ENCODE data around the gene LRR1.

The LRR1 gene

DNA sequence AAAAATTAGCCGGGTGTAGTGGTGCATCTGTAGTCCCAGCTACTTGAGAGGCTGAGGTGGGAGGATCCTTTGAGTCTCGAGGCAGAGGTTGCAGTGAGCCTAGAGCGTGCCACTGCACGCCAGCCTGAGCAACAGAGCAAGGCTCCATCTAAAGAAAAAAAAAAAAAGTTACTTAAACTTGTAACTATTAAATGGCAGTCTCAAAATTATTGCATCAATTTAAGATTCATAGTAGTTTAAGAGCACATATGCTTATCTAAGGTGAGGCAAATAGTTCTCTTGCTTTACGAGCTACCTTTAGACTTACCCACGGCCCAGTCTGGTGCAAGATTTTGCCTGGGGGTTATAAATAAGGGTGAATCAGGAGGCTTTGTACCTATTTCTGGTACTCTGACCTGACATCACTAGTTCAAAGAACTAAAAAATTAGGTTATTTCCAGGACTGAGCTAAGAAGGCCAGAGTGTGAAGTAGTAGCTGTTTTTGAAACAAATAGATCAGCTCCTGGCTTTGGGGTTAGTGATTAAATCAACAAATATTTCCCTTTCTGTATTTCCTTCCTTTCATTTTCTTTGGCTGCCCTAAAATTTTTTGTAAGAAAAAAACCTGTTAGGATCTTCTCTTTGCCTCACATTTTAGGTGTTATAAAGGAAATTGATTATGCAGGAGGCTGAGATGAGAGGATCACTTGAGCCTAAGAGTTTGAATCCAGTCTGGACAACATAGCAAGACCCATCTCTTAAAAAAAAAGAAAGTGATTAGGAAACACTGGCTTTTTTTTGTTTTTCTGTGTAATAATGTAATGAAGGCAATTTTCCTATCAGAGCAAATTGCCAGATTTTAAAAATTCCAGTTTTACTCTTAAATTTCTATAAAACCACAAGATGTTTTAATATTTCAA is 25.4 kb downstream of the LRR1 start:
- ChIA-PET POLR2A (interaction anchor here (3.0 kb wide), 1 partner anchor 10 kb away, joined by 18 read pairs; no protein-coding TSS in a partner anchor), CTCF (interaction anchor here (1.2 to 1.6 kb wide), 2 partner anchors 10 to 37 kb away, joined by 4 to 6 read pairs; no protein-coding TSS in a partner anchor)
- Histone ChIP-seq H3K36me3 (ENCODE audit: control insufficient read depth in 2 of 2, insufficient read depth in 1 of 2, low read length in 2 of 2) (peaks cover 22 to 23% of the 10 kb centered on the region in 2 experiments), H3K4me1 (ENCODE audit: control insufficient read depth, insufficient read depth, low read length) (no peaks in the 10 kb centered on the region), H3K4me3 (ENCODE audit: low read depth, low read length) (no peak overlapping the region), H3K27ac (ENCODE audit: extremely low read depth, low read depth, low read length) (peak overlapping the region; percentile 5; the same call in 1 of the 2 replicates), H3K9me3 (ENCODE audit: control insufficient read depth, insufficient read depth, low read depth, low read length) (no peaks in the 10 kb centered on the region)
- TF ChIP-seq FEZF1 (tag by site-specific recombination; IDR thresholded peaks at IDR 0.05) (no peak), ZFP37 (tag by site-specific recombination; IDR thresholded peaks at IDR 0.05) (no peak), KLF9 (tag by site-specific recombination; IDR thresholded peaks at IDR 0.05; ENCODE audit: low read depth) (no peak), ZNF121 (tag by site-specific recombination; IDR thresholded peaks at IDR 0.05) (peak; percentile 73), TRIM28 (IDR thresholded peaks at IDR 0.05; ENCODE audit: borderline replicate concordance, low read length) (no peak), ZNF792 (tag by site-specific recombination; IDR thresholded peaks at IDR 0.05) (no peak), ZNF324 (tag by site-specific recombination; IDR thresholded peaks at IDR 0.05) (no peak), PRDM1 (tag by site-specific recombination; IDR thresholded peaks at IDR 0.05) (peak; percentile 55), ZNF169 (tag by site-specific recombination; IDR thresholded peaks at IDR 0.05) (no peak), ZBTB17 (tag by site-specific recombination; IDR thresholded peaks at IDR 0.05) (peak; percentile 79)
- TF ChIP-seq, protein P1, sequence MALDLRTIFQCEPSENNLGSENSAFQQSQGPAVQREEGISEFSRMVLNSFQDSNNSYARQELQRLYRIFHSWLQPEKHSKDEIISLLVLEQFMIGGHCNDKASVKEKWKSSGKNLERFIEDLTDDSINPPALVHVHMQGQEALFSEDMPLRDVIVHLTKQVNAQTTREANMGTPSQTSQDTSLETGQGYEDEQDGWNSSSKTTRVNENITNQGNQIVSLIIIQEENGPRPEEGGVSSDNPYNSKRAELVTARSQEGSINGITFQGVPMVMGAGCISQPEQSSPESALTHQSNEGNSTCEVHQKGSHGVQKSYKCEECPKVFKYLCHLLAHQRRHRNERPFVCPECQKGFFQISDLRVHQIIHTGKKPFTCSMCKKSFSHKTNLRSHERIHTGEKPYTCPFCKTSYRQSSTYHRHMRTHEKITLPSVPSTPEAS (tag by site-specific recombination; IDR thresholded peaks at IDR 0.05) = no peak
- TF ChIP-seq, protein P2, sequence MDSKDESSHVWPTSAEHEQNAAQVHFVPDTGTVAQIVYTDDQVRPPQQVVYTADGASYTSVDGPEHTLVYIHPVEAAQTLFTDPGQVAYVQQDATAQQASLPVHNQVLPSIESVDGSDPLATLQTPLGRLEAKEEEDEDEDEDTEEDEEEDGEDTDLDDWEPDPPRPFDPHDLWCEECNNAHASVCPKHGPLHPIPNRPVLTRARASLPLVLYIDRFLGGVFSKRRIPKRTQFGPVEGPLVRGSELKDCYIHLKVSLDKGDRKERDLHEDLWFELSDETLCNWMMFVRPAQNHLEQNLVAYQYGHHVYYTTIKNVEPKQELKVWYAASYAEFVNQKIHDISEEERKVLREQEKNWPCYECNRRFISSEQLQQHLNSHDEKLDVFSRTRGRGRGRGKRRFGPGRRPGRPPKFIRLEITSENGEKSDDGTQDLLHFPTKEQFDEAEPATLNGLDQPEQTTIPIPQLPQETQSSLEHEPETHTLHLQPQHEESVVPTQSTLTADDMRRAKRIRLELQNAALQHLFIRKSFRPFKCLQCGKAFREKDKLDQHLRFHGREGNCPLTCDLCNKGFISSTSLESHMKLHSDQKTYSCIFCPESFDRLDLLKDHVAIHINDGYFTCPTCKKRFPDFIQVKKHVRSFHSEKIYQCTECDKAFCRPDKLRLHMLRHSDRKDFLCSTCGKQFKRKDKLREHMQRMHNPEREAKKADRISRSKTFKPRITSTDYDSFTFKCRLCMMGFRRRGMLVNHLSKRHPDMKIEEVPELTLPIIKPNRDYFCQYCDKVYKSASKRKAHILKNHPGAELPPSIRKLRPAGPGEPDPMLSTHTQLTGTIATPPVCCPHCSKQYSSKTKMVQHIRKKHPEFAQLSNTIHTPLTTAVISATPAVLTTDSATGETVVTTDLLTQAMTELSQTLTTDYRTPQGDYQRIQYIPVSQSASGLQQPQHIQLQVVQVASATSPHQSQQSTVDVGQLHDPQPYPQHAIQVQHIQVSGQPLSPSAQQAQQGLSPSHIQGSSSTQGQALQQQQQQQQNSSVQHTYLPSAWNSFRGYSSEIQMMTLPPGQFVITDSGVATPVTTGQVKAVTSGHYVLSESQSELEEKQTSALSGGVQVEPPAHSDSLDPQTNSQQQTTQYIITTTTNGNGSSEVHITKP (tag by site-specific recombination; IDR thresholded peaks at IDR 0.05) = peak; percentile 80
- TF ChIP-seq, protein P3, sequence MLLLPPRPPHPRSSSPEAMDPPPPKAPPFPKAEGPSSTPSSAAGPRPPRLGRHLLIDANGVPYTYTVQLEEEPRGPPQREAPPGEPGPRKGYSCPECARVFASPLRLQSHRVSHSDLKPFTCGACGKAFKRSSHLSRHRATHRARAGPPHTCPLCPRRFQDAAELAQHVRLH (tag by site-specific recombination; IDR thresholded peaks at IDR 0.05) = no peak; the same call in 1 of the 2 replicates

DNA sequence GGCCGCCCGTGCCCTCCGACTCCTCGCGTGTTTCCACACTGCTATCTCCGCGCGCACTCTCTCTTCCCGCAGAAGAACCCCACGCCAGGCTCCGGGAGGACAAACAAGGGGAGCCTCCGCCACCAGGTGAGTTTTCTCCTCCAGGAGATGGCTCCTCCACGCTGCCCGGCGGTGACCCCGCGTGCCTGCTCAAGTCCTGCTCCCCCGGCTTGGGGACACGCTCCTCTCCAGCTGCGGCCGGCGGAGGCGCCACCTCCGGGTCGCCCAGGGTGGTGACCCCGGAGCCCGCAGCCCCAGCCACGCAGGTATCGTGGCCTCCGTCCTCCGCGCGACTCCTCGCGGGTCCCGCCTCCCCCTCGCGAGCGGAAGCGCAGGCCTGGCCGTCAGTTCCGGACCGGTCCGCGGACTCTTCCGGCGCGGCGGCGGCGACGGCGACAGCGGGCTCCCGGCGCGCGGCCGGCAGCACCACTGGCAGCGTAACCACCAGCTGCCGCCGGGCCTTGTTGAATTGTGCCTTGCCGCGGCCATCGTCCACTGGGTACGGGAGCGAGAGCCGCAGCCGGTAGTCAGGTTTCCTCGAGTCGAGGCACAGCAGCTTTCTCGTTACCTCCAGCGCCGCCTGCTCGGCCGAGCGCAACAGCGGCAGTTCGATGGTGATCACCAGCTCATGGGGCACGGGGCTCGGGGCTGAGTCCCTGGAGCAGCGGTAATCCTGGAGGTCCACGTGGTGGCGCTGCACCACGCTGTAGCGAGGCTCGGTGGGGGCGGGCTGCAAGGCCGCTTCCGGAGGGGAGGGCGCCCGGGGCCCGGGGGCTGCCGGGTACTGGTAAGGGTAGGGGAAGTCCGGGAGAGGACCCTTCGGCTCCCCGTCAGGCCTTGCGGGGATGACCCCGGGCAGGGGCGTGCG is 35.2 kb downstream of the LRR1 start:
- H3K9me3 ChIP-seq (ENCODE audit: control insufficient read depth, insufficient read depth, low read depth, low read length) = no peaks in the 10 kb centered on the region
- H3K27ac ChIP-seq (ENCODE audit: extremely low read depth, low read depth, low read length) = peak overlapping the region; percentile 94
- peaks cover 7 to 15% of the 10 kb centered on the region in 2 experiments; a peak in 2 of 3 replicates for H3K36me3 ChIP-seq (ENCODE audit: control insufficient read depth in 2 of 2, insufficient read depth in 1 of 2, low read length in 2 of 2)
- H3K4me3 ChIP-seq (ENCODE audit: low read depth, low read length) = peak overlapping the region; percentile 98
- CTCF ChIA-PET = interaction anchor here (0.5 to 2.2 kb wide), 18 partner anchors 10 to 465 kb away, joined by 3 to 16 read pairs (median 4); partner anchors contain the start of genes KLHDC2, MGAT2, NEMF and RPL36AL
- H3K4me1 ChIP-seq (ENCODE audit: control insufficient read depth, insufficient read depth, low read length) = no peaks in the 10 kb centered on the region
- POLR2A ChIA-PET = interaction anchor here (0.5 to 2.3 kb wide), 16 partner anchors 9 to 234 kb away, joined by 3 to 44 read pairs (median 6); partner anchors contain the start of genes KLHDC2, LRR1, MGAT2 and NEMF
- TF ChIP-seq PRDM4 (tag by site-specific recombination; IDR thresholded peaks at IDR 0.05) (peak; percentile 14; the same call in 1 of the 2 replicates), ZNF292 (tag by site-specific recombination; IDR thresholded peaks at IDR 0.05; ENCODE audit: borderline replicate concordance, low read depth) (no peak), KLF10 (tag by site-specific recombination; IDR thresholded peaks at IDR 0.05) (peak; percentile 54; the same call in 1 of the 2 replicates), SP3 (tag by site-specific recombination; IDR thresholded peaks at IDR 0.05) (peak; percentile 74), YY2 (tag by site-specific recombination; IDR thresholded peaks at IDR 0.05) (0 out of 2 replicates have a peak, but pooled peaks have one; percentile 19), SCRT2 (tag by site-specific recombination; IDR thresholded peaks at IDR 0.05) (peak; percentile 94)
- TF ChIP-seq, protein P4, sequence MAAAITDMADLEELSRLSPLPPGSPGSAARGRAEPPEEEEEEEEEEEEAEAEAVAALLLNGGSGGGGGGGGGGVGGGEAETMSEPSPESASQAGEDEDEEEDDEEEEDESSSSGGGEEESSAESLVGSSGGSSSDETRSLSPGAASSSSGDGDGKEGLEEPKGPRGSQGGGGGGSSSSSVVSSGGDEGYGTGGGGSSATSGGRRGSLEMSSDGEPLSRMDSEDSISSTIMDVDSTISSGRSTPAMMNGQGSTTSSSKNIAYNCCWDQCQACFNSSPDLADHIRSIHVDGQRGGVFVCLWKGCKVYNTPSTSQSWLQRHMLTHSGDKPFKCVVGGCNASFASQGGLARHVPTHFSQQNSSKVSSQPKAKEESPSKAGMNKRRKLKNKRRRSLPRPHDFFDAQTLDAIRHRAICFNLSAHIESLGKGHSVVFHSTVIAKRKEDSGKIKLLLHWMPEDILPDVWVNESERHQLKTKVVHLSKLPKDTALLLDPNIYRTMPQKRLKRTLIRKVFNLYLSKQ (tag by site-specific recombination; IDR thresholded peaks at IDR 0.05; ENCODE audit: borderline replicate concordance) = no peak

All from HEK293 (cell line).